Myocyte (in vitro differentiated cells): ENCODE results near the gene HERC2. TPM values are rescaled to one million over a fixed set of nuclear protein-coding genes. Genes with fewer than 3 reads are reported as not detected.
A peak's percentile ranks its signal among the peaks of the same experiment; 100 is the strongest.
"Not testable (repeated sequence)": the region's sequence is repeated elsewhere in the genome, so short reads cannot be mapped to it uniquely, and the experiment has no call there.

Experiments
- DNase-seq: peaks from one replicate; pipeline ENCODE4 v3.0.0-alpha.2; 2012; ENCODE audit warnings: low read depth
- polyA plus RNA-seq: library from polyadenylated mRNA; unstranded; fragments of >200 nt; gene quantifications from one replicate; pipeline ENCODE4 v1.2.1, GENCODE V29; 2012; ENCODE audit warnings: missing spikeins
- total RNA-seq: library from RNA; depleted of rRNA; stranded (reverse); fragments of >200 nt; gene quantifications from 2 replicates; pipeline ENCODE4 v1.2.3, GENCODE V29; 2014

Gene HERC2
- 39.1 and 44.1 TPM in 2 replicates for total RNA-seq
- 40.4 TPM for polyA plus RNA-seq

DNA sequence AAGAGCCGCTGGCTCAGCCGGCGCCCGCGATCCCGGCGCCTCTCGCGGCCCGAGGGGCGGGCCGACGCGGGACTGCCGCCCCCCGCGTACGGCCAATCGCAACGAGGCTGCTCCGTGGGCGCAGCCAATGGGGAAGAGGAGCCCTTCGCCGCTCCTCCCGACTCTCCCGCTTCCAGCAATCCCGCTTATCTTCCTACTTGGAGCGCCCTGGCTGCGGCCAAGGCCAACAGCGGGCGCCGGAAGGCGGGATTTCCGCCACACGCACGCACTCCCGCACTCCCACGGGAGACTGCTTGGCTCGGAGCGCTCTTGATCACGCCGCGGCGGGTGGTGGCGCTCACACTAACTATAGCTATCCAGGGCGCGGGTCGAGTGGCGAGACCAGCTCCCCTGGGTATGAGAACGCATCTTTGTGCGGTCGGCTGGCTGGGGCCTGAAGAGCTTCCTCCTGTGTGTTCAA is at the start of gene HERC2:
HERC2 (minus strand) TSS at position 51 of the 460 bp plus-strand sequence. CDS start 746 bp downstream, outside the sequence.
- not testable (repeated sequence) for DNase-seq

- DNase-seq, result not testable (repeated sequence)
These were observed 43.5 kb upstream of the HERC2 start for GRCh38 chr15:28365502-28365901.

DNA sequence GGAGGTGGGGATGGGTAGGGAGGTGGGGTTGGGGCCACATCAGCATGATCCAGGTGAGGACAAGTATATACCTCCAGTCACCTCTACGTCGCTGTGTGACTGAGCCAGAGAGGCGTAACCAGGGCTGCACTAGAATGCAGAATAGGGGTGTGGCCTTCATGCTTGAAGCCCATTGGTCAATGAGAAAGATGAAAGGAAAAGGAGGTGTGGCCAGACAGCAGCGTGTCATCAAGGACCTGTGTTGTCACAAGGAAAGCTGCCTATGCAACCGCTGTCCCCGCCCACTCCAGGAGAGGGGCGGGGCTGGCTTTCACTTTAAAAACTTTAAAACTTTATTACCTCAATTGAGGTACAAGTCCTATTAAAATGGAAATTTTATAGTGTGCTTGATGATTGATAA is 36.0 kb upstream of the HERC2 start, which contains the start of gene GOLGA6L24:
GOLGA6L24 (minus strand) TSS at position 101 of the 400 bp plus-strand sequence; CDS start at position 40, 61 bp downstream.
- DNase-seq, result not testable (repeated sequence)

DNA sequence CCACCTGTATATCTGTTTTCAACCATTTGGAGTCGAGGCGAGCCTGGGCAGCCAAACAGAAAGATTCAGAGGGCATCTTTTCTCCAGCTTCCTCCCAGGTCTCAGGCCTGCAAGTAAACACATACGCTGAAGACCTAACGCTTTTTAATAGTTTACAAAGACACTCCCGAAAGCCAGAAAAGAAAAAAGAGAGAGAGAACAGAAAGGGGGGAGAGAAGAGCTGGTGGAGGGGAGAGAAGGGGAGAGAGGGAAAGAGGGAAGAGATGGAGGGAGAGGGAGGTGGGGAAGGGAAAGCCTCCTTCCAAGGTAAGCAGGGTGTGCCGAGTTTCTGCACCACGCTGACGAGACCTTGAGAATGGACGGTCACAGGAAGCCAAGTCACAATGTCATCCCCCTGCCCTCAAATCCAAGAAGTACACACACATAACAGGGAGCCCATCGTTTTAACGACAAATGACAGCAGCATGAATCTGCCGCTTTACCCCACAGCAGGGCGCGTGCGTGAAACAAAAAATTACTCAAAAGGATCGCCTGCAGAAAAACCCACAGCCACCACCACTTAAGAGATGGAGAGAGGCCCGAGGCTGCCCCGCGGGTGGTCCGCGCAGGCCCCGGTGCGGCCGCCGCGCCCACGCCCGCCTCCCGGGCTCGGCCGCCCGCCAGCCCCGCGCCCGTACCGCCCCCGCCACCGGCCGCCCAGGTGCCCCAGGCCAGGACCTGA is 461 bp downstream of the HERC2 start:
- not testable (repeated sequence) for DNase-seq

DNA sequence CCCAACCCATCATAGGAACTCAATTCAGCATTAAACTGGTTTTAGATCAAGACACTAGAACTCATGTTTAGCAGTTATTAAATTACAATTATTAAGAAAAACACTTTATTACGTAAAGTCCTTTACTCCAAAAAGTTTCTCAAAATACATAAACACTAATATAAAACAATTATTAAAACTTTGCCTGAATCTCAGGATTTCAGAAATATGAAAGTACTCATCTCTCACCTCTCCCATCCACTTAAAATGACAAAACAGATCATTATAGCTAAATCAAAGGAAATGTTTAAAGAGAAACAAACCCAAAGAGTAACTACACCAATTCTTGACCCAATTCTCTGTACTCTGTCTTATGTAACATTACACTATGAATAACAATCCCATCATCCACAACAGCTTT is 2.3 kb downstream of the HERC2 start:
- DNase-seq, result not testable (repeated sequence)

DNA sequence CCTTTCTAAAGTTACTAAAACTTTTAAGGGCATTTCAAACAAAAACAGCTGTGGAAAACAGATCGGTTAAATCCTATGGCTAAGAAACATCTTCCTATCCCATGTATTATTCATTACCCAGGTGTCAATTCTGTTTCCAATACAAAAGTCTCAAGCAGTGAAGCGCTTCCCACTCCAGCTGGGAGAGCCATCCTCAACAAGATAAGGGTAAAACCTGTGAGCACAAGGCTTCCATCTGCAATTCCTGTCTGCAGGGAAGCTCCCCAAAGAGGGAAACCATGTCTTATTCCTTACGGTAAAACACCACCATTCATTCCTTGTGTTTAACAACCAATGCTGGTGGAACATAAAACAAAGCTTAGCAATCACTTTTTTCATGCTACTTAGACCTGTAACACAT is 3.2 kb downstream of the HERC2 start:
- DNase-seq, result not testable (repeated sequence)

DNA sequence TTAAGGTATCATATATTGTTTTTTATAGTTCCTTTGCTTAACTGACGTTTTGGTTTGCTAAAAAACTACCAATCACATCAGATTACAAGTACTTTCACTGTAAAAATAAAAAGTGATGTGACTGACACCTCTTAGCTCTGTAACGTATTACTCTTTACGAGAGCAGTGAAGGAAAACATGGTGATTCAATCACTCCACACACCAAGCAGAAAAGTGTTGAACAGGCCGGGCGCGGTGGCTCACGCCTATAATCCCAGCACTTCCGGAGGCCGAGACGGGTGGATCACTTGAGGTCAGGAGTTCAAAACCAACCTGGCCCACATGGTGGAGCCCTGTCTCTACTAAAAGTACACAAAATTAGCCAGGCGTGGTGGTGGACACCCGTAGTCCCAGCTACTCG is 3.9 kb downstream of the HERC2 start:
- not testable (repeated sequence) for DNase-seq

DNA sequence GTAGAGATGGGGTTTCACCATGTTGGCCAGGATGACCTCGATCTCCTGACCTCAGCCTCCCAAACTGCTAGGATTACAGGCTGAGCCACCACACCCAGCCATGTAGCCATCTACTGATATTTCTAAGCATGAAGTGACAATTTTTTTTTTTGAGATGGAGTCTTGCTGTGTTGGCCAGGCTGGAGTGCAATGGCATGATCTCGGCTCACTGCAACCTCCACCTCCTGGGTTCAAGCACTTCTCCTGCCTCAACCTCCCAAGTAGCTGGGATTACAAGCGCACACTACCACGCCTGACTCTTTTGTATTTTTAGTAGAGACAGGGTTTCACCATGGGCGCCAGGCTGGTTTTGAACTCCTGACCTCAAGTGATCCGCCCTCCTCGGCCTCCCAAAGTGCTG is 5.0 kb downstream of the HERC2 start:
- DNase-seq, result not testable (repeated sequence)

GRCh38 chr15:28310454-28310853 is 11.5 kb downstream of the HERC2 start:
- not testable (repeated sequence) for DNase-seq

GRCh38 chr15:28308718-28309117 is 13.3 kb downstream of the HERC2 start:
- not testable (repeated sequence) for DNase-seq

DNA sequence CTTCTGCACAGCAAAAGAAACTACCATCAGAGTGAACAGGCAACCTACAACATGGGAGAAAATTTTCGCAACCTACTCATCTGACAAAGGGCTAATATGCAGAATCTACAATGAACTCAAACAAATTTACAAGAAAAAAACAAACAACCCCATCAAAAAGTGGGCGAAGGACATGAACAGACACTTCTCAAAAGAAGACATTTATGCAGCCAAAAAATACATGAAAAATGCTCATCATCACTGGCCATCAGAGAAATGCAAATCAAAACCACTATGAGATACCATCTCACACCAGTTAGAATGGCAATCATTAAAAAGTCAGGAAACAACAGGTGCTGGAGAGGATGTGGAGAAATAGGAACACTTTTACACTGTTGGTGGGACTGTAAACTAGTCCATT is 16.3 kb downstream of the HERC2 start:
- DNase-seq, result not testable (repeated sequence)

- DNase-seq, result not testable (repeated sequence)
These were observed 24.5 kb downstream of the HERC2 start for GRCh38 chr15:28297434-28297833.

DNA sequence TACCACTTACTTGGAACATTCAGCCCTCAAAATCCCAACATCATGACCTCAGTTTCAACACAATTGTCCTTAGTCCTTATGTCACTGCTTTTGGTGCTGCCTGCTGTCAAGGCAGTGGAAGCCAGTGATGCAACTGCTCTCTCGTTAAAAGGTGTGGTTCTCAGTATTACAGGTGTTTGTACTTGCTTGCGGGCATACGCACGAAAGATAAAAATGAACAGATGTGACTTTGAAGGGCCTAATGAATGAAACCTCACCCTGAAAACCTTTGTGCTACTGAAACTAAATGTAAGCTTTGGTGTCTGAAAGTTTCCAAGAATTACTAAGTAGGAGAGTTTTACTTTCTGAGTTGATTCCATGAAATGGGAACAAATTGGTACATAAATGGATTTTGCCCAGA is 25.2 kb downstream of the HERC2 start:
- DNase-seq, result not testable (repeated sequence)

GRCh38 chr15:28295009-28295563 is 26.9 kb downstream of the HERC2 start:
- not testable (repeated sequence) for DNase-seq

GRCh38 chr15:28294560-28294959 is 27.4 kb downstream of the HERC2 start:
- peak; percentile 32 for DNase-seq

GRCh38 chr15:28289694-28290463 is 32.1 kb downstream of the HERC2 start:
- no peak for DNase-seq

- not testable (repeated sequence) for DNase-seq
These were observed 32.9 kb downstream of the HERC2 start for GRCh38 chr15:28288830-28289693.

GRCh38 chr15:28286659-28287058 is 35.3 kb downstream of the HERC2 start:
- not testable (repeated sequence) for DNase-seq

DNA sequence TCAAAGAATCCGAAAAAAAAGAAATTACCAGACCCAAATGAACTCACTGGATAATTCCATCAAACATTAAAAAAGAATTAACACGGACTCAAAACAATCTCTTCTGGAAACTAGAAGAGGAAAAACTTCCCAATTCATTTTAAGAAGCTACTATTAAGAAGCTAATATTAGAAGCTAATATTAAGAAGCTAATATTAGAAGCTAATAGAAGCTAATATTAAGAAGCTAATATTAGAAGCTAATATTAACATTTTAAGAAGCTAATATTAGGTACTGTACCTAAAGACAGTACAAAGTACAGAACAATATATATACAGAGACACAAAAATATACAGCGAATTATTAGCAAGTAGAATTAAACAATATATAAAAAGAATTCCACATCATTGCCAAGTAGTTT is 35.9 kb downstream of the HERC2 start:
- DNase-seq, result no peak

DNA sequence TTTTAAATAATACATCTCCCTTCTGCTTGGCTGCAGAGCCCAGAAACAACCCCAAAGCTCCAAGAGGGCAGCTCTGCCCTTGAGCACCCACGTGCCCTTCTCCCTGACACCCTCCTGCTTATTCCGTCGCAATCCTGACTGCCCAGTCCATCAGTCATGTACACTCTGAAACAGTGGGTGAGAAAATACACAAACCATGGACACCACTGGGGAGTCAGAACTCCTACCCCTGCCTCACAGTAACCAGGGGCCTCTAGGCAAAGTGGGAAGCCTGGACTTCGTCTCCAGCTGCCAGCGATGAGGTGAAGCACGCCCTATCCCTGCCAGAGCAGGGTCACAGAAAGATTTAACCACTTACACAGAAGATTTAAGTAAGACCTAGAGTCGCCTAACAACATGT is 40.1 kb downstream of the HERC2 start:
- DNase-seq, result no peak

DNA sequence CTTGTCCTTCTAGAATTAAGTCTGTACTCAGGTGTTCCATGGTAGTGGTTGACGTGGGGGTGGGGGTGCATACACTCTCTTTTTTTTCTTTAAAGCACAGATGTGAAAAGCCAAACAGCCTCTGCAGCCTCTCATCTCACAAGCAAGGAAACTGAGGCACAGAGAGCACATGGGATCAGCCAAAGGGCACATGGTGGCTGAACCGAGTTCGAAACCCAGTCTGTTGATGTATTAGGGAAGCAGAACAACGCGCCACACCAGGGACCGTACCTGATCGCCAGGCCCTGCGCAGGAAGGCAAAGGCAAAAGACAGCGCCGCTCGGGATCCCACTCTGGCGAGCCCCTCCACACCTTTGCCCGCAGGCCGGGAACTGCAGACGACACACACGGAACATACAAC is 47.3 kb downstream of the HERC2 start:
- no peak for DNase-seq
